ENCODE results near the gene TBC1D5. TPM values are rescaled to one million over a fixed set of nuclear protein-coding genes. Genes with fewer than 3 reads are reported as not detected.

TBC1D5 gene
- polyA plus RNA-seq, 1 experiment, result 44.6 TPM

- ChIA-PET POLR2A (no interaction called here), CTCF (no interaction called here)
- Histone ChIP-seq H3K27me3 (ENCODE audit: control insufficient read depth, insufficient read depth, low read length) (no peaks in the 10 kb centered on the region), H3K9me3 (ENCODE audit: control insufficient read depth, insufficient read depth, low read length) (no peaks in the 10 kb centered on the region), H3K27ac (ENCODE audit: low read depth, low read length) (no peak overlapping the region), H3K4me3 (ENCODE audit: low read depth, low read length) (no peak overlapping the region)
- TF ChIP-seq, protein P1, sequence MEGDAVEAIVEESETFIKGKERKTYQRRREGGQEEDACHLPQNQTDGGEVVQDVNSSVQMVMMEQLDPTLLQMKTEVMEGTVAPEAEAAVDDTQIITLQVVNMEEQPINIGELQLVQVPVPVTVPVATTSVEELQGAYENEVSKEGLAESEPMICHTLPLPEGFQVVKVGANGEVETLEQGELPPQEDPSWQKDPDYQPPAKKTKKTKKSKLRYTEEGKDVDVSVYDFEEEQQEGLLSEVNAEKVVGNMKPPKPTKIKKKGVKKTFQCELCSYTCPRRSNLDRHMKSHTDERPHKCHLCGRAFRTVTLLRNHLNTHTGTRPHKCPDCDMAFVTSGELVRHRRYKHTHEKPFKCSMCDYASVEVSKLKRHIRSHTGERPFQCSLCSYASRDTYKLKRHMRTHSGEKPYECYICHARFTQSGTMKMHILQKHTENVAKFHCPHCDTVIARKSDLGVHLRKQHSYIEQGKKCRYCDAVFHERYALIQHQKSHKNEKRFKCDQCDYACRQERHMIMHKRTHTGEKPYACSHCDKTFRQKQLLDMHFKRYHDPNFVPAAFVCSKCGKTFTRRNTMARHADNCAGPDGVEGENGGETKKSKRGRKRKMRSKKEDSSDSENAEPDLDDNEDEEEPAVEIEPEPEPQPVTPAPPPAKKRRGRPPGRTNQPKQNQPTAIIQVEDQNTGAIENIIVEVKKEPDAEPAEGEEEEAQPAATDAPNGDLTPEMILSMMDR (IDR thresholded peaks at IDR 0.05; ENCODE audit: low read depth, low read length), result no peak
- no peak for DNase-seq (ENCODE audit: low read depth, low spot score)
Observed at GRCh38 chr3:17315897-17316296, 426.5 kb downstream of the TBC1D5 start.

DNA sequence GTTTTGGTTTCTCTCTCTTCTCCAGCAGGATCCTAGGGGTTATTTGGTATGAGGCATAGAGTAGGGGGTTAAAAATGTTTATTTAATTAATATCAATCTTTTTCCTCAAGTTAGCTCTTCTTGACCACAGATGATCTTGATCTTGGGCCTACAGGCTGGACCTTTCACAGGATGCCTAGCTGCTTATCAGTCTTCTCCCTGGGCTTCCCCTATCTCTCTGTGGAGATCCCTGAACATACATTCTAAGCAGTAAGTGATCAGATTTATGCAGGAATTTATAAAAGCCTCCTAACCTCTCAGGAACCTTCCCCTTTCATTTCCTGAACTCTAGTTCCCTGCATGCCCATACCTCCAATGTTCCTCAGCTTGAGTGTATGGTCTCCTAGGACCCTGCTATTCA, 428.3 kb downstream of the TBC1D5 start:
- ChIA-PET CTCF (interaction anchor here (0.9 kb wide), 1 partner anchor 21 kb away, joined by 3 read pairs; no protein-coding TSS in a partner anchor), POLR2A (no interaction called here)
- H3K27ac ChIP-seq (ENCODE audit: low read depth, low read length), result no peak overlapping the region
- no peak overlapping the region for H3K4me3 ChIP-seq (ENCODE audit: low read depth, low read length)
- DNase-seq (ENCODE audit: low read depth, low spot score), result no peak
- TF ChIP-seq, protein P1 (IDR thresholded peaks at IDR 0.05; ENCODE audit: low read depth, low read length), result no peak
- no peaks in the 10 kb centered on the region for H3K9me3 ChIP-seq (ENCODE audit: control insufficient read depth, insufficient read depth, low read length)
- no peaks in the 10 kb centered on the region for H3K27me3 ChIP-seq (ENCODE audit: control insufficient read depth, insufficient read depth, low read length)

GRCh38 chr3:17313746-17314145, 428.7 kb downstream of the TBC1D5 start:
- CTCF ChIA-PET, result interaction anchor here (0.9 kb wide), 1 partner anchor 22 kb away, joined by 3 read pairs; no protein-coding TSS in a partner anchor
- POLR2A ChIA-PET, result no interaction called here
- TF ChIP-seq, protein P1 (IDR thresholded peaks at IDR 0.05; ENCODE audit: low read depth, low read length), result no peak
- H3K27me3 ChIP-seq (ENCODE audit: control insufficient read depth, insufficient read depth, low read length), result no peaks in the 10 kb centered on the region
- H3K9me3 ChIP-seq (ENCODE audit: control insufficient read depth, insufficient read depth, low read length), result no peaks in the 10 kb centered on the region
- no peak for DNase-seq (ENCODE audit: low read depth, low spot score)
- H3K4me3 ChIP-seq (ENCODE audit: low read depth, low read length), result no peak overlapping the region
- no peak overlapping the region for H3K27ac ChIP-seq (ENCODE audit: low read depth, low read length)

- POLR2A ChIA-PET, result no interaction called here
- Histone ChIP-seq H3K27ac (ENCODE audit: low read depth, low read length) (no peak overlapping the region), H3K27me3 (ENCODE audit: control insufficient read depth, insufficient read depth, low read length) (no peaks in the 10 kb centered on the region), H3K4me3 (ENCODE audit: low read depth, low read length) (no peak overlapping the region), H3K9me3 (ENCODE audit: control insufficient read depth, insufficient read depth, low read length) (no peaks in the 10 kb centered on the region)
- CTCF ChIA-PET, result no interaction called here
- DNase-seq (ENCODE audit: low read depth, low spot score), result no peak
- TF ChIP-seq, protein P1 (IDR thresholded peaks at IDR 0.05; ENCODE audit: low read depth, low read length), result no peak
Observed at GRCh38 chr3:17310983-17311382, 431.4 kb downstream of the TBC1D5 start.

GRCh38 chr3:17307887-17308286, 434.5 kb downstream of the TBC1D5 start:
- Histone ChIP-seq H3K27ac (ENCODE audit: low read depth, low read length) (no peak overlapping the region), H3K27me3 (ENCODE audit: control insufficient read depth, insufficient read depth, low read length) (no peaks in the 10 kb centered on the region), H3K9me3 (ENCODE audit: control insufficient read depth, insufficient read depth, low read length) (no peaks in the 10 kb centered on the region), H3K4me3 (ENCODE audit: low read depth, low read length) (no peak overlapping the region)
- ChIA-PET POLR2A (no interaction called here), CTCF (interaction anchor here (1.6 to 2.3 kb wide), 3 partner anchors 103 to 533 kb away, joined by 3 to 12 read pairs (median 6); no protein-coding TSS in a partner anchor)
- TF ChIP-seq, protein P1 (IDR thresholded peaks at IDR 0.05; ENCODE audit: low read depth, low read length), result no peak
- no peak for DNase-seq (ENCODE audit: low read depth, low spot score)

All from AG04450 (cell line).